Neutrophil (primary cell): ENCODE results near the gene SH3BP5.

Source experiments
- H3K27ac ChIP-seq: fragments of 200-600 bp; sonication (generic); 2 replicates; pipeline ENCODE4 v1.5.1; 2016; ENCODE audit warnings: mild to moderate bottlenecking, moderate library complexity
- H3K27me3 ChIP-seq: fragments of 200-600 bp; sonication (generic); 2 replicates; pipeline ENCODE4 v1.6.0; 2016; ENCODE audit warnings: mild to moderate bottlenecking
- H3K36me3 ChIP-seq: fragments of 200-600 bp; sonication (generic); 2 replicates; pipeline ENCODE4 v1.5.1; 2017
- H3K4me1 ChIP-seq, 2 experiments: fragments of 200-600 bp in 1 of 2; sonication (generic) in 1 of 2; 1 replicate in 1 of 2; 2 replicates in 1 of 2; pipeline versions ENCODE4 v1.5.1 to v1.6.1; 2013 to 2016; ENCODE audit warnings: low read depth in 1 of 2, low read length in 1 of 2, mild to moderate bottlenecking in 1 of 2, moderate library complexity in 1 of 2; ENCODE audit not compliant: control insufficient read depth in 1 of 2, insufficient read depth in 1 of 2
- H3K4me3 ChIP-seq, 2 experiments: fragments of 200-600 bp in 1 of 2; sonication (generic) in 1 of 2; 1 replicate in 1 of 2; 2 replicates in 1 of 2; pipeline ENCODE4 v1.5.1; 2013 to 2016; ENCODE audit warnings: low read depth in 1 of 2, low read length in 1 of 2, mild to moderate bottlenecking in 1 of 2, moderate library complexity in 1 of 2
- H3K9me3 ChIP-seq: fragments of 200-600 bp; sonication (generic); 2 replicates; pipeline ENCODE4 v1.5.1; 2016
- TF ChIP-seq, protein P1 (sequence below): fragments of 200-600 bp; sonication (generic); IDR thresholded peaks from 2 replicates; pipeline ENCODE4 v1.5.1; 2016; ENCODE audit warnings: antibody characterized with exemption

SH3BP5 gene

DNA sequence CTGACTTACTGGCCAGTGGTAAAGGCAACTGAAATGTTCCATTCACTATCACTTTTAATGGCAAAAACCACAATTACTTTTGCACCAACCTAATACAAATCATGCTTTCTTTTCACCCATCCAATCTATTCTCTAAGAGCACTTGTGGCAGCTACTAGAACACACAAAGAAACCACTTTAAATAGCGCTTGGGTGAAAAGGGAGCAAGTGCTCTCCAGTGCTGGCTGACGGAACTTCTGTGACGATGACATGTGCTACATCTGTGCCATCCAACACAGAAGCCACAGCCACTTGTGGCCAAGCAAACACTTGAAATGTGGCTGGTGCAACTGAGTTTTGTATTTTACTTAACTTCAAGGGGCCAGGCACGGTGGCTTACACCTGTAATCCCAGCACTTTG lies 18.9 kb downstream of the SH3BP5 start:
- Histone ChIP-seq H3K9me3 (no peaks in the 10 kb centered on the region), H3K4me1 (peaks cover 77 to 78% of the 10 kb centered on the region in 2 experiments), H3K27me3 (no peaks in the 10 kb centered on the region), H3K27ac (peak overlapping the region; percentile 63), H3K4me3 (no peak overlapping the region), H3K36me3 (peaks cover 5% of the 10 kb centered on the region)
- TF ChIP-seq, protein P1, sequence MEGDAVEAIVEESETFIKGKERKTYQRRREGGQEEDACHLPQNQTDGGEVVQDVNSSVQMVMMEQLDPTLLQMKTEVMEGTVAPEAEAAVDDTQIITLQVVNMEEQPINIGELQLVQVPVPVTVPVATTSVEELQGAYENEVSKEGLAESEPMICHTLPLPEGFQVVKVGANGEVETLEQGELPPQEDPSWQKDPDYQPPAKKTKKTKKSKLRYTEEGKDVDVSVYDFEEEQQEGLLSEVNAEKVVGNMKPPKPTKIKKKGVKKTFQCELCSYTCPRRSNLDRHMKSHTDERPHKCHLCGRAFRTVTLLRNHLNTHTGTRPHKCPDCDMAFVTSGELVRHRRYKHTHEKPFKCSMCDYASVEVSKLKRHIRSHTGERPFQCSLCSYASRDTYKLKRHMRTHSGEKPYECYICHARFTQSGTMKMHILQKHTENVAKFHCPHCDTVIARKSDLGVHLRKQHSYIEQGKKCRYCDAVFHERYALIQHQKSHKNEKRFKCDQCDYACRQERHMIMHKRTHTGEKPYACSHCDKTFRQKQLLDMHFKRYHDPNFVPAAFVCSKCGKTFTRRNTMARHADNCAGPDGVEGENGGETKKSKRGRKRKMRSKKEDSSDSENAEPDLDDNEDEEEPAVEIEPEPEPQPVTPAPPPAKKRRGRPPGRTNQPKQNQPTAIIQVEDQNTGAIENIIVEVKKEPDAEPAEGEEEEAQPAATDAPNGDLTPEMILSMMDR: no peak

DNA sequence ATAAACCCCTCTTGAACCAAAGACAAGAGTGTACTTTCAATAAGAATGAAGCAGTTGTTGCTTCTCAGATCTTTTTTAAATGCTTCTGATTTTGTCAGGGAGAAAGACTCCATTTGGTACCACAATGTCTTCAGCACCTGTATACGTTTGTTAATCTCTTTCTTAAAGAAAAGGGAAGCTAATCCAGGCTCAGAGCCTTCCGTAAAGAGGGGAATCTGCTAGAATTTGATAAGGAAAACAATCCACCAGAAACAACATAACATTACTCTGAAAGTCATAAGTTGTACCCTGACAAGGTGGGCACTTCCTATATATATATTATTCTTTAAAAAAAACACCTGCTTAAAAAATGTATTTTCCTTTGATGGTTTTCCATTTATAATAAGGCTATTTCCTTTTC lies 19.8 kb downstream of the SH3BP5 start:
- Histone ChIP-seq H3K27me3 (no peaks in the 10 kb centered on the region), H3K9me3 (no peaks in the 10 kb centered on the region), H3K4me3 (no peak overlapping the region), H3K4me1 (peaks cover 70 to 71% of the 10 kb centered on the region in 2 experiments), H3K36me3 (peaks cover 5% of the 10 kb centered on the region), H3K27ac (peak overlapping the region; percentile 63)
- TF ChIP-seq, protein P1: no peak

DNA sequence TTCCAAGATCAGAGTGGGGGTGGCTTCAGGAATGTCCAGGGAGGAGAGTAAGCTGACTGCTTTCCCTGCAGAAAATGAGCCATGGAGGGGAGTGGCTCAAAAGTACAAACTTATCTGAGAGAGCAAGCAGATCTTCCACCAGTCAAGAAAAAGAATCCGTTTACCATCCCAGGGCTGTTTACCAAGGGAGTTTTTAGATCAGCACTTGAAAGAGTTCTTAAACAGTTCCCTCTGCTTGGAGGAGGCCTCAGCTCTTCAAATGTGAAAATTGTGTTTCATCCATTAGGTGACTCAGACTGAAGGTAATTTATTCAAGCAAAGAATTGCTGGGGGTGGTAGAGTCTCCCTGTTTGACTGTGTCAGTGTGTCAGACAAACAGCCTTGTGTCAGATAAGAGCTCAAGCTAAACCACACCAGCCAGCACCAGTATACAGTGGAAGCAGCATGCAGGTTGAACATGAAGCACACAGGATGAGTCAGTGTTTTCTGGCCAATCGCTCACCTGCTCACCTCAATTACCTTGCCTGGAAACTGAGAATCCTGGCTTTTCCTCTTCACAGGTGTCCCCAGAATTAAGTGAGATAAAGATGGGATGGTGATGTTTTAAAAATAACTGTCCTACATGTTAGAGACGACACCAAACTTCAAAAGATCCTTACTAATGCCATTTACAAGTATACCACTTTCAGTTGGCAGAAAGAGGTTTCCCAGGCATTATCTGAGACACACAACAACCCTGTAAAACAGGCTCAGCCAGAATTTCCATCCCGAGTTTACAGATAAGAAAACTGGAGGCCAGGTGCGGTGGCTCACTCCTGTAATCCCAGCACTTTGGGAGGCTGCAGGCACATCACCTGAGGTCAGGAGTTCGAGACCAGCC lies 21.7 kb downstream of the SH3BP5 start:
- Histone ChIP-seq H3K36me3 (peaks cover 5% of the 10 kb centered on the region), H3K4me3 (no peak overlapping the region), H3K27ac (peak overlapping the region; percentile 63), H3K4me1 (peaks cover 59 to 66% of the 10 kb centered on the region in 2 experiments), H3K27me3 (no peaks in the 10 kb centered on the region), H3K9me3 (no peaks in the 10 kb centered on the region)
- TF ChIP-seq, protein P1: no peak

DNA sequence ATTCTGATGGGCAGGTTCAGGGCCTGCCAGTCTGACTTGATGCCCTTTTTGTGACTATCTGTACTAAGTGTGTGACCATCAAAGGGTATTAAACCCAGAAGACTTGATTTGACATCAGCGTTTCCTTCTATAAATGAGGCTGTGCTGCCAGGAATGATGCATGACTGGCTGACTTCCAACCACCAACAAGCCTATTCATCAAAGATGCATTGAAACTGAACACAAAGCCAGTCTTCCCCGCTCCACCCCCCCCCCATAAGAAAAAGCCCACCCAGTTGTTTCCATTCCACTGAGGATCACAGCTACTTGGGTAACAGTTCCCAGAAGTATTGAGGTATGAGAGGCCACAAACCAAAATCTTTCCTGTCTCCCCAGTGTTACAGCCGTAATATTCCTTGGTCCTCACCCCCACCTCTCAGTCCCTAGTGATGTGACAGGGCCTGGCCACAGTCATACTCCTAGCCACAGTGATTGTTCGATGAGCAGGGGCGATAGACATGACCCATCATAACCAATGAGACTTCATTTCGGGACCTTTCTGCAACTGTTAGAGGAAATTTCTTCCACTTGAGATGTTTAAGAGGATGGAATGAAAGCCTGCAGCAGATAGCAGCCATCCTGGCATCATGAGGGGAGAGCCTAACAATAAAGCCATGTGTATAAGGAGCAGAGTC lies 22.6 kb downstream of the SH3BP5 start:
- peaks cover 56 to 64% of the 10 kb centered on the region in 2 experiments for H3K4me1 ChIP-seq
- H3K9me3 ChIP-seq: no peaks in the 10 kb centered on the region
- H3K36me3 ChIP-seq: peaks cover 5% of the 10 kb centered on the region
- H3K27ac ChIP-seq: peak overlapping the region; percentile 63
- TF ChIP-seq, protein P1: no peak
- H3K27me3 ChIP-seq: no peaks in the 10 kb centered on the region
- no peak overlapping the region for H3K4me3 ChIP-seq

DNA sequence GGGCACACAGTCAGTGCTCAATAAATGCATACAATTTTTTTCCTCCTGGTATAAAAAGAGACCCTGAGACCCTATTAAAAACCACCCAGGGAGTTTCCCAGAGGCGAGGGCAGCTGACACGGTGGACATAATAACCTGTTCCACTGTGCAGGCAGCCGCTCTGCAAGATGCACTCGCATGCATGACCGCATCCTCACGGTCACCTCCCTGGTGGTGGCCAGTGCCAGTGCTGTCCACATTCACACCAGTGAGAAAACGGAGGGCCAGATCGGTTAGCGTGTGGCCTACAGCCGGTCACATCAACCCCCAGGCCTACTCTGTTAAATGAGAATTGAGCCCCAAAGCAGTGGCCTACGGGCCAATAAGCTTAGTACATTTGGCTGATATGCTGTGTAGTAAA lies 24.8 kb downstream of the SH3BP5 start:
- H3K4me1 ChIP-seq: peaks cover 34 to 42% of the 10 kb centered on the region in 2 experiments
- H3K27me3 ChIP-seq: no peaks in the 10 kb centered on the region
- H3K4me3 ChIP-seq: no peak overlapping the region
- H3K9me3 ChIP-seq: no peaks in the 10 kb centered on the region
- peaks cover 20% of the 10 kb centered on the region for H3K36me3 ChIP-seq
- peak overlapping the region; percentile 62 for H3K27ac ChIP-seq
- TF ChIP-seq, protein P1: no peak
